Measurements from ENCODE around the gene GP1BA.

DNA sequence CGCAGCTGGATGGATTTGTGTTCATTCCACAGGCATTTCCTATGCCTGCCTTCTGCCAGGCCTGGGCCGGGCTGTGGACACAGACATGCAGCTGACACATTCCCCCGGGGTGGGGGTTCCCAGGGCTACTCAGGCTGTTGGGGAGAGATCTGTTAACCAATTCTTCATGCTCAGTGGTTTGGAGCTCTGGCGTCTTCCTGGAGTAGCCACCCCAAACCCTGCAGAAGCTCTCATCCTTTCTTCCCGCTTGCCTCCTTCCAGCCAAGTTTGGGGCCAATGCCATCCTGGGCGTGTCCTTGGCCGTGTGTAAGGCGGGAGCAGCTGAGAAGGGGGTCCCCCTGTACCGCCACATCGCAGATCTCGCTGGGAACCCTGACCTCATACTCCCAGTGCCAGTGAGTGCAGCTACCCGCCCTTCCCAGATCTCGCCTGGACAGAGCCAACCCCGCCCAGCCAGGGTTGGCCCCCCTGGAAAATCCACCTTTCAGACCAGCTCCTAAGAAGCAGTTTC is 21.4 kb downstream of the GP1BA start:
- TF ChIP-seq, protein P1, sequence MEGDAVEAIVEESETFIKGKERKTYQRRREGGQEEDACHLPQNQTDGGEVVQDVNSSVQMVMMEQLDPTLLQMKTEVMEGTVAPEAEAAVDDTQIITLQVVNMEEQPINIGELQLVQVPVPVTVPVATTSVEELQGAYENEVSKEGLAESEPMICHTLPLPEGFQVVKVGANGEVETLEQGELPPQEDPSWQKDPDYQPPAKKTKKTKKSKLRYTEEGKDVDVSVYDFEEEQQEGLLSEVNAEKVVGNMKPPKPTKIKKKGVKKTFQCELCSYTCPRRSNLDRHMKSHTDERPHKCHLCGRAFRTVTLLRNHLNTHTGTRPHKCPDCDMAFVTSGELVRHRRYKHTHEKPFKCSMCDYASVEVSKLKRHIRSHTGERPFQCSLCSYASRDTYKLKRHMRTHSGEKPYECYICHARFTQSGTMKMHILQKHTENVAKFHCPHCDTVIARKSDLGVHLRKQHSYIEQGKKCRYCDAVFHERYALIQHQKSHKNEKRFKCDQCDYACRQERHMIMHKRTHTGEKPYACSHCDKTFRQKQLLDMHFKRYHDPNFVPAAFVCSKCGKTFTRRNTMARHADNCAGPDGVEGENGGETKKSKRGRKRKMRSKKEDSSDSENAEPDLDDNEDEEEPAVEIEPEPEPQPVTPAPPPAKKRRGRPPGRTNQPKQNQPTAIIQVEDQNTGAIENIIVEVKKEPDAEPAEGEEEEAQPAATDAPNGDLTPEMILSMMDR (IDR thresholded peaks at IDR 0.05; ENCODE audit: poor library complexity, severe bottlenecking) = no peak
- TF ChIP-seq SMC3 (conservative IDR thresholded peaks at IDR 0.05; ENCODE audit: poor library complexity) (no peak), EP300 (conservative IDR thresholded peaks at IDR 0.05; ENCODE audit: poor library complexity, severe bottlenecking) (no peak), EZH2 (IDR thresholded peaks at IDR 0.05; ENCODE audit: borderline replicate concordance, insufficient read depth, low read length, poor library complexity, severe bottlenecking) (no peak)
